GM18868 (cell line): ENCODE measurements around the gene KCNH8.

ENCODE experiments used
- ATAC-seq: cut with Tn5 transposase; IDR thresholded peaks from one replicate; pipeline ENCODE4 v1.9.1; 2021; ENCODE audit warnings: mild to moderate bottlenecking, moderate library complexity; ENCODE audit not compliant: unreplicated experiment

Gene KCNH8

DNA sequence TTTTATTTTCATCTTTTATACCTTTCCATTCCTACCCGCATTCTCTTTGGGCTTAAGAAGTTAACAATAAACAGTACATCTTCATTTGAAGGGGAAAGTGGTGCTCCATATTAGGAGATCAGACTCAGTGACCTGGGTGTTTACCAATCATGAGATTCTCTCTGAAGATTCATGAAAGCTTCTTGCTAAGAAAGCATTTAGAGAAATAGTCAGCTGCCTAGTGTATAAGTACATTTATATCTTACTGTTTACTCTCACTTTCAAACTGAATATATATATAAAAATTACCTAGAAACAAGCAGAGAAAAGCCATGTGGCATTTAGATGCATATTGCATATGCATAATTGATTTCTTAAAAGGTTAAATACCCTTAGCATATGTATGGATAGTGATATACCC, 100.5 kb downstream of the KCNH8 start:
- peak; percentile 51 for ATAC-seq

DNA sequence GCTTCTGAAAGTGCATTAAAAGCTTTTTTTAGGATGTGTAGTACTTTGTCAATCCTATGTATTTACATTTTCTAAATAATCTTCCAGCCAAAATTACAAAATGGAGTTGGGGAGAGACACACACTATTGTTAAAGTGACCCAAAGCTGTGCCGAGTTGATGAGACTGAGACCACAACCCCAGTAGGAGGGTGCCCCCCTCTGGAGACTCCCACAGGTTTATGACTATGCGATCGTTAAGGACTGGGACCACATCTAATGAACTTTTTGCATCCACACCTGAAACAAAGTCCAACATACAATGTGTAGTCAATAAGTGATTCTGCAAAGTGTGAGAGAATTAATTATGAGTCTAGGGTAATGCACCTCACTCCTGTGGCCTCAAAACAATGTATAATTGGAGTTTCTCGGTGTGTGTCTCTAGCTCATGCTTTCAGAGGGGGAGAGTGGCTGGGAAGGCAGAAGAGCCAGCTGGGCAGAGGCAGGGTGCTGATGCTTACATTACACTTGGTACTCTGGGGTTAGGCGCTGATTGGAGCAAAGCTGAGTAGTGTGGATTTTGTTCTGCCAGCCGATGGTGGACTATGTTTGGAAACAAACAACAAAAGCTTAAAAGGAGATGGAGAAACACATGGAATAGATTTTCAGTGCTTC, 102.8 kb downstream of the KCNH8 start:
- no peak for ATAC-seq

DNA sequence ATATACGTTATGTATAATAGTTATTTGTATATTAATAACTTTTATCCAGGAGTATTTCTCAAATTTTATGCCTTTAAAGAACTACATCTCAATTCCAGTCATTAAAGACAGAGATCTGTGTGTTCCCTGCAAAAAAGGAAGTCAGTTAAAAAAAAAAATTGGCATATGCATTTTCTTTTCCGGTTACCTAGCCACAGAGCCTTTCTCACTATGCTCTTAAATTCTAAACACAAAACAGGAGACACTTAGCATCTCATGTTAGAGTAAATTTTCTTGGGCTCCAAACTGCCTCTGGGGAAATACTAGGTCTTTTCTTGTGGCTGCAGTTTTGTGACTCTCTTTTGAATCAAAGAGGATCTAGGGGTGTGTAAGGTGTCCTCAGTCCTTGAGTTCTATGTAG, 105.9 kb downstream of the KCNH8 start:
- no peak for ATAC-seq

DNA sequence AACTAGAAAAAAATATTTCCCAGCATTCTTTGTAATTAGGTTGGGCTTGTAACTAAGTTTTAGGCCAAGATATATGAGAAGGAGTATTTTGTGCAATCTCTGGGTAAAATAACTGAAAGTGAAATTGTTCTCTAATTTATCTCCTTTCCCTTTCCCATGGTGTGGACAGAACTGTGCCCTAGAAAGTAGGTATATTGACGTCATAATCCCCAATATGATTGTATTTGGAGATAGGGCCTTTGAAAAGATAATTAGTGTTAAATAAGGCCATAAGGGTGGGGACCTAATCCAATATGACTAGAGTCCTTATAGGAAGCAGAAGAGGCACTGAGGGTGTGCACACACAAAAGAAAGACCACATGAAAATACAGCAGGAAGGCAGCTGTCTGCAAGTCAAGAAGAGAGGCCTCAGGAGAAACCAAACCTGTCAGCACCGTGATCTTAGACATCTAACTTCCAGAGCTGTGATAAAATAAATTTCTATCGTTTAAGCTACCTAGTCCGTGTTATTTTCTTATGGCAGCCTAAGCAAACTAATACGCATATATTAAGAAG, 106.6 kb downstream of the KCNH8 start:
- ATAC-seq: no peak

DNA sequence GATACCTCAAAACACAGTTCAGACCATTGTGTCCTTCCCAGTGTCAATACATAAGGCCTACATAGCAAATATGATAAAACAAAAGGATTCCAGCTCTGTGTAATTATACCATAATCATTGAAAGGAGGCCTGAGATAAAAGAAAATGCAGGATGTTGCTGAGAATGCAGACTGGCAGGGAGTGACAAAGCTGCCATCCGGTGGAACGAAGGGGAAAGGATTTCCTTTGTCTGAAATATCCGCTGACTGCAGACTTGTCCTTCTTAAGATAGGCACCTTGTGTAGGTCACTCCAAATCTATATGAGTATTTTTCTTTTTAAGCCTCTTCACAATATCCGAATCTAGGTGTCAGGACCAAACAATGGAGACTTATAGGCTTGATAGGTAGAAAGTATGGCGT, 108.0 kb downstream of the KCNH8 start:
- ATAC-seq: no peak

DNA sequence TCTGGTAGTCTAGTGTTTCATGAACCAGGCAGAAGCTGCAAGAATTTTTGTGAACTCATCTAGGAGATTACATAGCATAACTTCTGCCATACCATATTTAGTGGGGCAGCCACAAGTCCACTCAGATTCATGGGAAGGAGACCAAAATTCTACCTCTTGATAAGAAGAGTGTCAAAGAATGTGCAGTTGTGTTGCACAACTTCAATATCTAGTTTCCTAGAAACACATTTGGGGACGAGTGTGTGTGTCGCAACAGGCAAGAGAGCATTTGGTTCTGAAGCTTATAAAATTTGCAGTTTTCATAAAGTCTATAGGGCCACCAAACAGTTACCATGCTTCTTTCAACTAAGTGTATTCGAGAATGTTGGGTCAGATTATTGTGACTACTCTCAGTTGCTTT, 115.3 kb downstream of the KCNH8 start:
- ATAC-seq: no peak

DNA sequence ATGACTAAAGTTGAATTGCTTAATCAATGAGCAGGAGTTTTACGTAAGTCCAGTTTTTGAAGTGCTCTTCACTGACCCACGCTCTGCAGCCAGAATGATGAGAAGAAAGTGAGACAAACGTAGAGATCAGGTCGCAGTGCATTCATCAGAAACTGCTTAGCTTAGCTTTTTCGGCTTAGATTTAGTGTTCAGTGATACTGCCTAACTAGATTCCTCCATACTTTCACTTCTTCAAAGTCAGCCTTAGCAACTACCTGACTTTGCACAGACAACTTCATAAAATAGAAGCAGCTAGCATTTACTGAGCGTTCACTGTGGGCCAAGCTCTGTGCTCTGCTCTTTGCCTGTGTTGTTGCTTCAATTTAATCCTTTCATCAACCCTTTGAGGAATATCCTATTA, 116.1 kb downstream of the KCNH8 start:
- ATAC-seq: peak; percentile 56

DNA sequence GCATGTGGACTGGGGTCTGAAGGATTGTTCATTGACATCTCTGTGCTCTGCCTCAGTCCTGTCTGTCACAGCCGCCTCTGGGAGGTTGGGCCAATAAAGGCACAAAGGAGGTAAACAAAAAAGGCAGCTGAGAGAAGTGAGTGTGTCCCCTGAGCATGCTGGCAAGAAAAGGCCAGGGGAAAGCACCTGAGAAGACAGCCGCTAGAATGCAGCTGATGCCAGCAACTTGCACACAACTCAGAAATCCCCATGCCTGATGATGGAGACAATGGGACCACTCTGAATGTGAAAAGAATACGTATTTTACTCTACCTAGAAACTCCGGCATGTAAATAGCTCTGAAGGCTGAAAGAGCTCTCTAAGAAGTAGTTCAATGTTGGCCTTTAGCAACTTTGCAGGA, 118.7 kb downstream of the KCNH8 start:
- peak; percentile 82 for ATAC-seq

DNA sequence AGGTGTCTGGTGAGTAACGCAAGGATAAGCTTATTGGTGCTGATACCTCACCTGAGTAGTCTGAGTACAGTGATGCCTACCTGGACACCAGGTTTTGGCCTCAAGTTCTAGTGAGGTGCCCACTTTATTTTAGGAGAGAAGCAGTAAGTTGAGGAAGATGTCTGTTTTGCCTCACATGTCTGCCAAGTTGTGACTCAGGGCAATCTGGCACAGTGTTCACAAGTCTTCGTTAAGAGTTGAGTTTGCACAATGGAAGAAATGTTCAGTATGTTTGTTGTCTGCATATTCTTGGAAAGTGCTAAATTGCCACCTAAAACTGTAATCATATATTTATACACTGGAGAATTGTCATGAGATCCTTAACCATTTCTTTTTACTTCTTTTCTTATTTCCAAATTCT, 122.2 kb downstream of the KCNH8 start:
- ATAC-seq: no peak

DNA sequence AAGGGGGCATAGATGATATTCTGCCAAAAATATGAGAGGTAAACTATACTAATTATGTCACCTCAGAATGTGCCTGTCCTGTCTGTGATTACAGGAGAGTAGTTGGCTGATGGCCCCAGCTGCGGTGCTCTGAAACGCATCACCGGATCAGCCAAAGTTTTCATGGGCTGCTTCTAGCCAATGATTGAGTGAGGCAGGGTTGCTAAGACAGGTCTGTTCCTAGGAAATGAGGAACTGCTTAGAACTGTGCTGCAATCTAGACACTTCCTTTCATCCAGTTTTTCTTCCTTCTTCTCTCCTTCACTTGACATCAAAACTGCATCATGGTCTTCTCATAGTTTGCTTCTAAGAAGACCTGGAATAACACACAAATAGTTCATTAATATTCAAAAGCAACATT, 124.0 kb downstream of the KCNH8 start:
- peak; percentile 57 for ATAC-seq

DNA sequence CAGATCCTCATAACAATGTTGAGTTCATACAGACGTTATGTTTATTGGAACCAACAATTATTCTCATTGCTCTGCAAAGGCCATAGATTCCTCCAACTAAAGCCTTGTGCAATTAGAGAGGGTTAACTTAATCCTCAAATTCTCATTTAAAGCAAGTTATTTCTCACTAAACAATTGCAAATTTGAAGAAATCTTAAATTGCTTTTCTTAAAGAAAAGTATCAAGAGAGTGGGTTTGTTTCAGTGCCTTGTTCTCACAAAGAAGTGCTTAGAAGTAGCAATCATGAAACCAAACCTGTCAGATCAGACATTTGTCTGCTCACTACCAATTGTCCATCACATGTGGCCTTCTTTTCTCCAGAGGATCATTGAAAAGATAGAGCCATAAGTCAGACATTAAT, 124.8 kb downstream of the KCNH8 start:
- ATAC-seq: no peak

DNA sequence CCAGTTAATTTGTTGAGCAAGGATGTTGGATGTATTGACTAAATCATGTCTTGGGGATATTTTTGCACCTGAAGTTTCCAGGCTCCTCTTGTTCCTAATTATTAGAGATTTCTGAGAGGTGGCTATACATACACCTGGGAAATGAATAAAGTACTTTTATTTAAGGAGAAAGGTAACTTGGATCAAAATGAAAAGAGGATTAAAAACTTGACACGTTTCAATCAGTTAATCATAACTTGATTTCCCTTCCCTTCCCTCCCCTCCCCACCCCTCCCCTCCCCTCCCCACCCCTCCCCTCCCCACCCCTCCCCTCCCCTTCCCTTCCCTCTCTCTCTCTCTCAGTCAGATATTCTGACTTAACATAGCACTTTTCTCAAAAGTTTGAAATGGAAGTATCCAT, 126.3 kb downstream of the KCNH8 start:
- no peak for ATAC-seq

DNA sequence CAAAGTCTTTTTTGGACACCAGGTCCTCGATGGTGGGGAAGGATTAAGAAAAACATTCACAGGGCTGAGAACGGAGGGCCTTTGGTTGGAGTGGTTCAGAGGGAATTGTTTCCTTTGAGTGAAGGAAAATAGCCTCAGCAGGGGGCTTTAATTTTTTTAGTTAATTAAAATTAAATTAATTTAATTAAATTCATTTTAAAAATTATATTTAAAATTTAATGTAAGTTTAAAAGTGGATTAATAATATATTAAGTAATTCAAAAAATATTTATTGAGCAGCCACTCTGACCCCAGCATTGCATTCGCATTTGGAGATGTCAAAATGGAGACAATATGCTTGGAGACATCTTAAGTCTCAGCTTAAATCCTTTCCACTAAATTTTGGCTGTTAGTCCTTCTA, 136.7 kb downstream of the KCNH8 start:
- ATAC-seq: no peak

DNA sequence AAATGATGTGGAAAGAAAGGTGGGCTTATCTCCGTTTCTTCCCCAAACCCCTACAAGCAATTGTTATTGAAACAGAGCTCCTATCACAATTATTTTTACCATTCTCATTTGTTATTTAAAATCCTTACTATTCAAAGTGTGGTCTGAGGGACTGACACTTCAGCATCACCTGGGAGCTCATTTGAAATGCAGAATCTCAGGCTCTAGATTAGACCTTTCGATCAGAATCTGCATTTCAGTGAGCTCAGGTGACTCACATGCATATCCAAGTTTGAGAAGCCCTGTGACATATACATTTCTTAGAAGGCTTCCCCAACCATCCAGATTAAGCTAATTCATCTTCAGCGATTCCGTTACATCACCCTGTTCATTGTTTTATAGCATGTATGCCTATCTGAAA, 145.0 kb downstream of the KCNH8 start:
- ATAC-seq: no peak

DNA sequence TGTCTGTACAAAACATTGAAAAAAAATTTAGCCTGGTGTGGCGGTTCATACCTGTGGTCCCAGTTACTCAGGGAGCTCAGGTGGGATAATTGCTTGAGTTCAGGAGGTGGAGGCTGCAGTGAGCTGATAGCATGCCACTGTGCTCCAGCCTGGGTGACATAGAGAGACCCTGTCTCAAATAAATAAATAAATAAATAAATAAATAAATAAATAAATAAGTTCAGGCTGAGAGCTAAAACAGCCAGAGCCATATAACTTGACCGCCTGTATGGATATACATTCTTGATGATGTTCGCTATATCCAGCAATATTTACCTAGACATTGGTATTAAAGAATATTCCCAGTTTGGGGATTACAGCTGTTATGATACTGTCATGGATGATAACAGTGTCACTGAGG, 146.9 kb downstream of the KCNH8 start:
- ATAC-seq: no peak

DNA sequence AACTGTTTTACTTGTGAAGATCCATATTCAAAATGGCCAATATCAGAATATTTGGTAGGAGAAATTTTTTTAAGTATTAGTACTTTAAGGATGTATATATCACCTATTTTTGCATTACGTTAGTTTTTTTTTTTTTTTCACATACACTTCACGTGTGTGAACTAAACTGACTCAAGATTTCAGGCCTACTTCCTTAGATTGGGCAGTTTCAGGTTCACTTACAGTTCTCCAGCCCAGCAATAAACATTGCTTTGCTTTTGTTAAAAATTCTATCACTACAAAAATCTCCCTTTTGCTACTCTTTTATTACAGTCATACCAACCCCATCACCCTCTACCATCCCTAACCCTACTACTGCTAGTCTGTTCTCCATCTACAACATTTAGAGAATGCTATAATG, 183.6 kb downstream of the KCNH8 start:
- peak; percentile 80 for ATAC-seq

DNA sequence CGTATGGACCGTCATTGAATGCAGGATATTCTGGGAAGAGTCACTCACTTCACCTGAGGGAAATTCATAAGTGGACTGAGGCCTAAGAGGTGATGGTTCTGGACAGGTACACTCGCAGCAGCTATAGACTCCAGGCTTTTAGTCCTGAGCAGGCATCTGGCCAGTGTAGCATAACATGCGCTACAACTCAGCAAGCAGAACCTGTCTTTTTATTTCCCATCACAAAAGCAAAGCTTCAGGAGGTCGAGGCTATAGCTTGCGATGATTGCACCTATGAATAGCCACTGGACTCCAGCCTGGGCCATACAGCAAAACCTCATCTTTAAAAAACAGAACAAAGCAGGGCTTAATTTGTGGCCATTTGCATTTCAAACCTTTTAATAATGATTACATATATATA, 185.8 kb downstream of the KCNH8 start:
- no peak for ATAC-seq

DNA sequence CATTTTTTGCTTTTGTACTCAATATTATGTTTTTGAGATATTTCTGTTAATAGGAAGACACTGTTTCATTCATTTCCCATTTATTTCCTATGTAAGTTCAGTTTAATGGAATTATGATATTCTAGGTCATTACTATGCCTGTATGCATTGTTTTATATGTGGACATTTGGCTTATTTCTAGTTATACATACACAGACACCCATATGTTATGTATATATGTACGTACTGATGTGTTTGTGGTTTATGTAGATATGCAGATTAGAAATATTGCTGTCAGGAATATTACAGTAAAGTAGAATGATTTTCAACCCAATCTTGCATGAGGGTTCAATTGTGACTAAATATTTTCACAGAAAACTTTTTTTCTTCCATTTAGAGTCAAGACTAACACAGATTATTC, 190.5 kb downstream of the KCNH8 start:
- no peak for ATAC-seq

DNA sequence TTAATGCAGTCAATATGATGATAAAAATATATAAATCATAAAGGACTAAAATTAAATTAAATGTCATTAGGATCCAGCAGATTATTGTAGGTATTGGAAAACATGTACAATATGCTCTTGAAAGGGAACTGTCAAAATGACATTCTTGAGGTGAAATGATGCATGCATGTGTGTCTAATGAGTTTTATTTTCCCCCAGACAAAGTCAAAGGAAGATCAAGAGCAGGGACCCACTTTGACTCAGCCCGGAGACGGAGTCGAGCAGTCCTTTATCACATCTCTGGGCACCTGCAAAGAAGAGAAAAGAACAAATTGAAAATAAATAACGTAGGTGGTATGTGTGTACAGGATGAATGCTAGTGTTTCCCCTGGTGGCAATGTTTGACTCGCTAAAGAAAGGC, 194.1 kb downstream of the KCNH8 start:
- peak; percentile 69 for ATAC-seq

DNA sequence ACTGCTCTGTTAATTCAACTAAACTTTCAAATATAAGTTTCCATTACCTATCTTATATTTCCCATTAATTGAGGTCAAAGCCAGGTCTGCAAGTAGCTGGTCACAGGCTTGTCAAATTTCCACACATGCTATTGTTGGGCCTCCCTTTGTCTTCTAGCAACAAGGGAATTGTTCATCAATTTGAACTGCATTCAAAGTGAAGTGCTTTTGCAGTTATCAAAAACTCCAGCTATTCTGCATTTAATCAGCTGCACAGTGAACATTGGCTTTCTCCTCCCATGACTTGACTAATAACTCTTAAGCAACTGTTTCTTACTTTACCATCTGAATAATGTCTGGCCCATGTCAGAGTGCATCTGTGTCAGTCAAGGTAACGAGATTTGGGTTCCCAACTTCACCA, 198.4 kb downstream of the KCNH8 start:
- no peak for ATAC-seq

DNA sequence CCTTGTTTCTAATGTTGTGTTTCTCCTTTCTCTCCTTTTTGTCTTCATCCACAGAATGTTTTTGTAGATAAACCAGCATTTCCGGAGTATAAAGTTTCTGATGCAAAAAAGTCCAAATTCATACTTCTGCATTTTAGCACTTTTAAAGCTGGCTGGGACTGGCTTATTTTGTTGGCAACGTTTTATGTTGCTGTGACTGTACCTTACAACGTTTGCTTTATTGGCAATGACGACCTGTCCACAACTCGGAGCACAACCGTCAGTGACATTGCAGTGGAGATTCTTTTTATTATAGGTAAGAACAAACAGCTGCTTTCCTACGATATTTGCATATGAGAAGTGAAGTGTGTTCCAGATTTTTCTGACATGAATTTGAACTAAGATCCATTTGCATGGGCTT, 199.4 kb downstream of the KCNH8 start:
- no peak for ATAC-seq

DNA sequence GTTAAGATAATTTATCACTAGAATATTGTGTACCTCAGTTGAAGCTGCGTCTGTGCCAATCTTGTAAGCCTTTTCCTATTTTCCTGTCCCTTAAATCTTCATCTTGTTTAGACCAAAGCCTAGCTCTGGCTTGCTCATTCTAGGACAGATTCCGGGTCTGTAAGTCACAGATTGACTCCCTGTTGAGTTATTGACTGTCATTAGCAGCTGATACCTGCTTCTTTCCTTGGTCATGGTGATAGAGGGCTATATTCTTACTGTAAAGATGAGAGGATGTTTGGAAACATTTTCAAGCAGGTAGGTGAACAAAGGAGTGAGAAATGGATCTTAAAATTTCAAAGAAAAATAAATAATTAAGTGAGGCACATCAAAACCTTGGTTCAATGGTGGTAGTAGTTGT, 200.2 kb downstream of the KCNH8 start:
- ATAC-seq: no peak

DNA sequence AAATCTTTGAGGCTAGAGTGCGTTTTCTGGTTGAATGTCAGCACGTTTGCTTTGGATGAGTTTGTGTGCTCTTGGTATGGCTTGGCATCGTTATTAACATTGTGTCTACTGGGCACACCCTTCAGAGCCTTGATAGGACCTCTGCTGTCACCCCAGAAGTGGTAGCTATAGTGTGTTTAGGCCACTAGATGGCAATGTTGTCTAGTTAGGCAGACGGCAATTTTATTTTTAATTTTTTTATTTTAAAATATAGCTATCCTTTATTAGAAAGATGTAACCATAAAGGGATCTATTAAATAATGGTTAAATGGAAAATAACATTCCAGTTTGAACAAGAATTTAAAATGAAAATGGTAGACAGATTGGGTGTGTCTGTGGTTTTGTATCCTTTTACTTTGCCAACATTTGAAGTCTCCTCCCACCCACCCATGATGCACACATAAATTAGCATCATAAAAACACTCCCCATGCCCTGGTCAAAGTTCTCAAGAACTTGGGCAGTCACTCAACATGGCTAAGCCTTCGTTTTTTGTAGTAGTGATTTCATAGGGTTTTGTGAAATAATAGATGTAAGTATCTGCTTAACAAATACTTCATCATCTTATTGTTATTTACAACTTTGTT, 200.7 kb downstream of the KCNH8 start:
- peak; percentile 81 for ATAC-seq
